PC-9 (cell line): ENCODE results near the gene ZBTB7C. TPM values are rescaled to one million over a fixed set of nuclear protein-coding genes. Genes with fewer than 3 reads are reported as not detected.

Source experiments
- BruUV-seq: library from RNA; stranded (reverse); fragments of 400-500 nt; replicated peaks from 2 replicates; lab custom pipeline; 2021; lab: Mats Ljungman, UMichigan
- CTCF ChIA-PET: fragments of 300-600 bp; sonication (Branson Sonifier 250); formaldehyde crosslinking; loops from one replicate; lab custom pipeline; 2022; ENCODE audit warnings: antibody characterized with exemption; lab: Charles Lee
- POLR2A ChIA-PET: fragments of 300-600 bp; sonication (Branson Sonifier 250); formaldehyde crosslinking; loops from one replicate; lab custom pipeline; 2022; ENCODE audit warnings: antibody characterized with exemption; ENCODE audit not compliant: unreplicated experiment; lab: Charles Lee
- DNase-seq, 2 experiments: peaks; one replicate each; pipeline versions ENCODE4 v3.0.0 to v3.0.0-alpha.2; 2015 to 2022; ENCODE audit warnings: mixed read lengths in 1 of 2
- H2AFZ ChIP-seq: fragments of 200-600 bp; sonication (generic); 2 replicates; pipeline ENCODE4 v1.8.1; 2017; ENCODE audit warnings: antibody characterized with exemption
- H3F3A ChIP-seq: fragments of 200-600 bp; sonication (generic); 2 replicates; pipeline ENCODE4 v1.8.1; 2017; ENCODE audit warnings: antibody characterized with exemption, mild to moderate bottlenecking, low read depth; ENCODE audit not compliant: insufficient read depth
- H3K27ac ChIP-seq: fragments of 200-600 bp; sonication (generic); 2 replicates; pipeline ENCODE4 v1.6.1; 2016; ENCODE audit warnings: mixed run types
- H3K27me3 ChIP-seq: fragments of 200-600 bp; sonication (generic); 2 replicates; pipeline ENCODE4 v1.6.1; 2016; ENCODE audit warnings: low read depth, mixed run types; ENCODE audit not compliant: insufficient read depth
- H3K36me3 ChIP-seq: fragments of 200-600 bp; sonication (generic); 2 replicates; pipeline ENCODE4 v1.6.1; 2016; ENCODE audit warnings: low read depth, mixed run types
- H3K4me1 ChIP-seq: fragments of 200-600 bp; sonication (generic); replicated peaks from 2 replicates; pipeline ENCODE4 v1.6.1; 2016; ENCODE audit warnings: mixed run types; ENCODE audit not compliant: insufficient read depth
- H3K4me2 ChIP-seq: fragments of 200-600 bp; sonication (generic); 2 replicates; pipeline ENCODE4 v1.6.1; 2017; ENCODE audit warnings: mixed run types
- H3K4me3 ChIP-seq: fragments of 200-600 bp; sonication (generic); 2 replicates; pipeline ENCODE4 v1.6.1; 2016; ENCODE audit warnings: mixed run types
- H3K79me2 ChIP-seq: fragments of 200-600 bp; sonication (generic); 2 replicates; pipeline ENCODE4 v1.6.1; 2017; ENCODE audit warnings: low read depth, mixed run types
- H3K9me2 ChIP-seq: fragments of 200-600 bp; sonication (generic); 2 replicates; pipeline ENCODE4 v1.8.1; 2017; ENCODE audit warnings: mild to moderate bottlenecking; ENCODE audit not compliant: insufficient read depth
- H3K9me3 ChIP-seq: fragments of 200-600 bp; sonication (generic); 2 replicates; pipeline ENCODE4 v1.8.1; 2016; ENCODE audit warnings: low read depth; ENCODE audit not compliant: insufficient read depth
- H4K20me1 ChIP-seq: fragments of 200-600 bp; sonication (generic); 2 replicates; pipeline ENCODE4 v1.8.1; 2017; ENCODE audit not compliant: insufficient read depth
- CTCF ChIP-seq: fragments of 200-600 bp; sonication (generic); conservative IDR thresholded peaks from 2 replicates; pipeline ENCODE4 v1.6.1; 2017; ENCODE audit warnings: mixed run types, antibody characterized with exemption, mild to moderate bottlenecking, moderate library complexity
- EZH2 ChIP-seq: fragments of 200-600 bp; sonication (generic); IDR thresholded peaks from 2 replicates; pipeline ENCODE4 v1.8.0; 2017; ENCODE audit warnings: antibody characterized with exemption, low read depth
- intact Hi-C: fragments of 100-400 bp; cut with micrococcal nuclease; formaldehyde crosslinking; loops from one replicate; pipeline ENCODE4 v1.10.0; 2022; ENCODE audit not compliant: unreplicated experiment
- total RNA-seq: library from RNA; stranded (reverse); gene quantifications from 2 replicates; pipeline ENCODE4 v1.2.3, GENCODE V29; 2021

ZBTB7C gene
- total RNA-seq, 1 experiment from 2014 or later = not detected

GRCh38 chr18:48036226-48036625 is 373.0 kb downstream of the ZBTB7C start:
- no peaks in the 10 kb centered on the region for H3K79me2 ChIP-seq
- no peaks in the 10 kb centered on the region for H4K20me1 ChIP-seq
- H3F3A ChIP-seq = peaks cover 5% of the 10 kb centered on the region
- ChIA-PET POLR2A (no interaction called here), CTCF (no interaction called here)
- H3K4me1 ChIP-seq = peaks cover 12% of the 10 kb centered on the region
- TF ChIP-seq CTCF (no peak), EZH2 (no peak)
- intact Hi-C loops = loop anchor here (10.0 kb wide), 1 partner anchor 1409 kb away; no protein-coding TSS in a partner anchor
- H3K9me2 ChIP-seq = no peaks in the 10 kb centered on the region
- no peaks in the 10 kb centered on the region for H3K27me3 ChIP-seq
- H3K27ac ChIP-seq = no peak overlapping the region
- H2AFZ ChIP-seq = no peak overlapping the region
- no peak for DNase-seq
- H3K36me3 ChIP-seq = no peaks in the 10 kb centered on the region
- H3K4me2 ChIP-seq = no peak overlapping the region
- no TSS peak for BruUV-seq
- no peak overlapping the region for H3K4me3 ChIP-seq
- no peaks in the 10 kb centered on the region for H3K9me3 ChIP-seq

DNA sequence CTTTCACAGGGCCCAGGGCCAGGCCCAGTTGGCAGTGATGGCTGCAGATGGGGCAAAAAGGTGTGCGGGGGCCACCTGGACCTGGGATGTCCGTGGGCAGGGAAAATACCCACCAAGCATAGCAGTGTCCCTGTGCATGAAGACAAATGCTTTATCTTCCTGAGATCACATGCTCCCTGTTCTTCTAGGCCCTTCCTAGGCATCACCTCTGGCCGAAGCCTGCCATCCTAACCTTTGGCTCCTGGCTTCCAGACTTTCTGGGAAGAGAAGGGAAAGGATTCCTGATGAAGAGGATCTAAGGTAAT is 373.7 kb downstream of the ZBTB7C start:
- no peaks in the 10 kb centered on the region for H3K36me3 ChIP-seq
- H3K9me2 ChIP-seq = no peaks in the 10 kb centered on the region
- POLR2A ChIA-PET = no interaction called here
- no peaks in the 10 kb centered on the region for H3K79me2 ChIP-seq
- TF ChIP-seq EZH2 = no peak
- TF ChIP-seq CTCF = no peak
- BruUV-seq = no TSS peak
- no peaks in the 10 kb centered on the region for H3K9me3 ChIP-seq
- no peak for DNase-seq
- H3F3A ChIP-seq = peaks cover 5% of the 10 kb centered on the region
- no peak overlapping the region for H3K4me3 ChIP-seq
- intact Hi-C loops = loop anchor here (10.0 kb wide), 1 partner anchor 1409 kb away; no protein-coding TSS in a partner anchor
- no peaks in the 10 kb centered on the region for H4K20me1 ChIP-seq
- H3K27me3 ChIP-seq = no peaks in the 10 kb centered on the region
- H3K4me1 ChIP-seq = peaks cover 12% of the 10 kb centered on the region
- H3K27ac ChIP-seq = no peak overlapping the region
- no peak overlapping the region for H2AFZ ChIP-seq
- H3K4me2 ChIP-seq = no peak overlapping the region
- CTCF ChIA-PET = no interaction called here

- no peaks in the 10 kb centered on the region for H3K79me2 ChIP-seq
- H3F3A ChIP-seq = peaks cover 9% of the 10 kb centered on the region
- DNase-seq = no peak
- TF ChIP-seq CTCF (no peak), EZH2 (no peak)
- POLR2A ChIA-PET = no interaction called here
- no peak overlapping the region for H3K27ac ChIP-seq
- intact Hi-C loops = loop anchor here (5.0 to 10.0 kb wide), 3 partner anchors 192 to 1410 kb away; no protein-coding TSS in a partner anchor
- CTCF ChIA-PET = no interaction called here
- H2AFZ ChIP-seq = no peak overlapping the region
- H3K27me3 ChIP-seq = no peaks in the 10 kb centered on the region
- peaks cover 12% of the 10 kb centered on the region for H3K4me1 ChIP-seq
- no peaks in the 10 kb centered on the region for H3K9me2 ChIP-seq
- no TSS peak for BruUV-seq
- H4K20me1 ChIP-seq = no peaks in the 10 kb centered on the region
- no peaks in the 10 kb centered on the region for H3K9me3 ChIP-seq
- H3K4me2 ChIP-seq = no peak overlapping the region
- H3K4me3 ChIP-seq = no peak overlapping the region
- H3K36me3 ChIP-seq = no peaks in the 10 kb centered on the region
Measured at GRCh38 chr18:48034651-48035555, 374.3 kb downstream of the ZBTB7C start.
